Measurements from ENCODE around the gene MEP1A.
A peak's percentile ranks its signal among the peaks of the same experiment; 100 is the strongest.
"Not testable (repeated sequence)": the region's sequence is repeated elsewhere in the genome, so short reads cannot be mapped to it uniquely, and the experiment has no call there.

MEP1A gene

GRCh38 chr6:46777476-46778346 is 15.5 kb upstream of the MEP1A start:
- DNase-seq (ENCODE audit: low spot score) = no peak

GRCh38 chr6:46781478-46782378 is 11.5 kb upstream of the MEP1A start:
- peak; percentile 2 for DNase-seq (ENCODE audit: low spot score)

- no peak for DNase-seq (ENCODE audit: low spot score)
These were observed 8.7 kb upstream of the MEP1A start for GRCh38 chr6:46784535-46784934.

- no peak for DNase-seq (ENCODE audit: low spot score)
These were observed 5.2 kb upstream of the MEP1A start for GRCh38 chr6:46787871-46788540.

GRCh38 chr6:46788791-46789190 is 4.4 kb upstream of the MEP1A start:
- DNase-seq (ENCODE audit: low spot score) = no peak

- DNase-seq (ENCODE audit: low spot score) = no peak
These were observed 3.5 kb upstream of the MEP1A start for GRCh38 chr6:46789434-46790354.

GRCh38 chr6:46790355-46790874 is 2.8 kb upstream of the MEP1A start:
- no peak for DNase-seq (ENCODE audit: low spot score)

- DNase-seq (ENCODE audit: low spot score) = no peak
These were observed 554 bp upstream of the MEP1A start for GRCh38 chr6:46792635-46793034.

- DNase-seq (ENCODE audit: low spot score) = no peak
These were observed 879 bp downstream of the MEP1A start for GRCh38 chr6:46794068-46794467.

- no peak for DNase-seq (ENCODE audit: low spot score)
These were observed 2.6 kb downstream of the MEP1A start for GRCh38 chr6:46795816-46796215.

GRCh38 chr6:46796848-46797580 is 3.8 kb downstream of the MEP1A start:
- DNase-seq (ENCODE audit: low spot score) = no peak

GRCh38 chr6:46799657-46800056 is 6.5 kb downstream of the MEP1A start:
- DNase-seq (ENCODE audit: low spot score) = no peak

- DNase-seq (ENCODE audit: low spot score) = no peak
These were observed 15.6 kb downstream of the MEP1A start for GRCh38 chr6:46808806-46809205.

- no peak for DNase-seq (ENCODE audit: low spot score)
These were observed 21.9 kb downstream of the MEP1A start for GRCh38 chr6:46815130-46815529.

- DNase-seq (ENCODE audit: low spot score) = no peak
These were observed 23.4 kb downstream of the MEP1A start for GRCh38 chr6:46816626-46817025.

- no peak for DNase-seq (ENCODE audit: low spot score)
These were observed 26.4 kb downstream of the MEP1A start for GRCh38 chr6:46819561-46819960.

- no peak for DNase-seq (ENCODE audit: low spot score)
These were observed 28.3 kb downstream of the MEP1A start for GRCh38 chr6:46821458-46821881.

- DNase-seq (ENCODE audit: low spot score) = no peak
These were observed 35.8 kb downstream of the MEP1A start for GRCh38 chr6:46828939-46829338.

GRCh38 chr6:46832816-46833215 is 39.6 kb downstream of the MEP1A start:
- DNase-seq (ENCODE audit: low spot score) = no peak

GRCh38 chr6:46834257-46834916 is 41.2 kb downstream of the MEP1A start:
- not testable (repeated sequence) for DNase-seq (ENCODE audit: low spot score)
